Measurements from ENCODE around the gene ZFAND3. TPM values are rescaled to one million over a fixed set of nuclear protein-coding genes. Genes with fewer than 3 reads are reported as not detected.

ZFAND3 gene
- polyA plus RNA-seq, 3 donors from 2014 or later = 3.1 to 10.2 (median 3.9) TPM

DNA sequence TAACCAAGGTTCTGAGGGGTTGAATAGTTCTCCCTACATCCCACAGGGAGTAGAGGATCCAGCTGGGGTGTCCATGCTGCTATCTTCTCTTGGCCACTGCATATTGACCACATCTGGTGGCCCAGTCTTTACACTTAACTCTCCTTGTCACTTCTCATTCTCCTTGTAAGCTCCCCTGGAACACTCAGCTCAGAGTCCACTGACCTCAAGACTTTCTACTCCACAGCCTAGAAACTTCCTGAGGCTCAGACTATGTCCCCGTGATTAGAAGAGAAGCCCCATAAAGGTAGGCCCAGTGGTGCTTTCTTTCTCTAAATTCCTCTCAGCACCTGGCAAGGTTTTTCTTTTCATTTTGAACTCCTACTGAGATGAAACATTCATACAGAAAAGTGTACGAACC, 13.3 kb upstream of the ZFAND3 start:
- Mint-ChIP-seq H3K27me3 (ENCODE audit: low read depth in 3 of 3) (peaks cover 1 to 6% (median 3%) of the 10 kb centered on the region in 3 donors), H3K27ac (no peak overlapping the region), H3K9me3 (no peaks in the 10 kb centered on the region), H3K36me3 (no peaks in the 10 kb centered on the region), H3K4me1 (peaks cover 10 to 11% of the 10 kb centered on the region in 2 donors), H3K4me3 (no peak overlapping the region)
- DNase-seq = no peak

DNA sequence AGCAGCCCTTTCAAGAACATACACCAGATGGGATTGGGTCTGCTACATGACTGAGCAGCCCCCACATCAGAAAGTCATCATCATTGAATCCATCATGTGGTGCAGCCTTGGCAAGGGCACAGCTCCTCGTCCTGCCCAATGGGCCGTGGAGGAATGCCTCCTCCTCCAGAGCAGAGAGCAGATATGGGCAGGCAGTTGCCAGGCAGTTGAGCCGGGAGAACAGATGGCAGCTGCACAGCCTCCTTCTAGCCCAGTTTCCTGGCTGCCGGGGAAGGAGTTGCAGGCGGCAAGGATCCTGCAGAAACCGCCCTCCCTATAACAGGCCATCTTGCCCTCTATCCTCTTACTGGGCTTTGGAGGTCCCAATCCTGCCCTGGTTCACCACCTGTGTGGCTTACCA, 11.9 kb upstream of the ZFAND3 start:
- peaks cover 9 to 11% of the 10 kb centered on the region in 2 donors for H3K4me1 Mint-ChIP-seq

DNA sequence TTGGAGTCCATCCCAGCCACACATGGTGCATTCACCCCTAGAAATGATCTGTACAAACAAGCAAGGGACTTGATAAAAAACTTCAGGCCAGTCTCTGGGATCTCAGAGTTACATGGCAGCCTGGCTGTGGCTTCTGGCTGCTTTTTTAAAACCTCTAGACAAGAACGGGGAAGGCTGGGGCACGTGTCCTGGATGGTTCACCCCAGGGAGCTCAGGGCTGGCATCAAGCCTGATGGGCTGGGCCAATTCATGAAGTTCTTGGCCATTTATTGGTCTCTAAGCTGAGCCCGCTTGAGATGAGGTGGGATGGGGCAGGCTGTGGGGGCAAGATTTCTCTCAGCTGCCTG, 10.4 kb upstream of the ZFAND3 start:
- Mint-ChIP-seq H3K36me3 (no peaks in the 10 kb centered on the region), H3K27ac (no peak overlapping the region), H3K4me1 (peaks cover 0 to 3% of the 10 kb centered on the region in 2 donors), H3K4me3 (no peak overlapping the region), H3K9me3 (no peaks in the 10 kb centered on the region), H3K27me3 (ENCODE audit: low read depth in 3 of 3) (peaks cover 1 to 9% (median 3%) of the 10 kb centered on the region in 3 donors)
- DNase-seq = no peak

More for the DNA sequence above, 11.9 kb upstream of the ZFAND3 start:
- no peak for DNase-seq
- Mint-ChIP-seq H3K9me3 (no peaks in the 10 kb centered on the region), H3K4me3 (no peak overlapping the region), H3K36me3 (no peaks in the 10 kb centered on the region), H3K27me3 (ENCODE audit: low read depth in 3 of 3) (peaks cover 1 to 9% (median 3%) of the 10 kb centered on the region in 3 donors), H3K27ac (no peak overlapping the region)

DNA sequence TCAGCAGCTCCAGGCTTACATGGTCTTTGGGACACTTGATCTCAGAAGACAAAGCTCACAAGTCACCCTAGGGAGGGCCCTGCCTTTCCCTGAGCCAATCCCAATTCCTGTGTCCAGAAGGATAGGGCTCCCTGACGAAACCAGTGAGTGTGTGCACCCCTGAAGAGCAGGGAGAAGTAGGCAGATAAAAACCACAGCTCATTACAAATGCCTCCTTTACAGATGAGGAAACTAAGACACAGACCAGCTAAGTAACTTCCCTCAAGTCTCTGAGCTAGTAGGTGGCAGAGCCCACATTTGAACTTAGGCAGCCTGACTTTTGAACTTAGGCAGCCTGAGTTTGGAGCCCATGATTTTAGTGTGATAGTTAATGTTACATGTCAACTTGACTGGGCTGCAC, 6.7 kb upstream of the ZFAND3 start:
- H3K27me3 Mint-ChIP-seq (ENCODE audit: low read depth in 3 of 3) = peaks cover 0 to 9% (median 0%) of the 10 kb centered on the region in 3 donors
- no peak overlapping the region for H3K4me3 Mint-ChIP-seq
- DNase-seq = no peak
- H3K27ac Mint-ChIP-seq = no peak overlapping the region
- peaks cover 4 to 6% of the 10 kb centered on the region in 2 donors for H3K4me1 Mint-ChIP-seq
- no peaks in the 10 kb centered on the region for H3K9me3 Mint-ChIP-seq
- no peaks in the 10 kb centered on the region for H3K36me3 Mint-ChIP-seq

DNA sequence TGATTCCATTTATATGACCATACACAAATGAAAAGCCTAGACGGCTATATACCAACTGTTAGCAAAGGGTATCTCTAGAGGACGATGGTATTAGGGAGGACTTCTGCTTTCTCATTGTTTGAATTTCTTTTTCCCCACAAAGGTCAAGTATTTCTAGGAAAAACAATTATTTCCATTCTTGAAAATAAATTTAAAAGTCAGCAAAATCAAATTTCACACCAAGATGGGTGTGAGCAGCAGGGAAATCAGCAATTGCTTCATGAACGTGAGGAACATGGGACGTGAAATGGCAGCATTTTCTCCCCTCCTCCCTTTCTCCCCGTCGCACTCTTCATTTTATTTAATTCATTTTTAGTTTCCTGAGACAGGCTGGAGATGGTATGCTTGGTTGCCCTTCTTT, 5.2 kb upstream of the ZFAND3 start:
- Mint-ChIP-seq H3K27me3 (ENCODE audit: low read depth in 3 of 3) (peaks cover 9 to 12% (median 9%) of the 10 kb centered on the region in 3 donors), H3K27ac (no peak overlapping the region), H3K9me3 (no peaks in the 10 kb centered on the region), H3K4me3 (no peak overlapping the region), H3K4me1 (peaks cover 13 to 16% of the 10 kb centered on the region in 2 donors), H3K36me3 (no peaks in the 10 kb centered on the region)
- DNase-seq = no peak

DNA sequence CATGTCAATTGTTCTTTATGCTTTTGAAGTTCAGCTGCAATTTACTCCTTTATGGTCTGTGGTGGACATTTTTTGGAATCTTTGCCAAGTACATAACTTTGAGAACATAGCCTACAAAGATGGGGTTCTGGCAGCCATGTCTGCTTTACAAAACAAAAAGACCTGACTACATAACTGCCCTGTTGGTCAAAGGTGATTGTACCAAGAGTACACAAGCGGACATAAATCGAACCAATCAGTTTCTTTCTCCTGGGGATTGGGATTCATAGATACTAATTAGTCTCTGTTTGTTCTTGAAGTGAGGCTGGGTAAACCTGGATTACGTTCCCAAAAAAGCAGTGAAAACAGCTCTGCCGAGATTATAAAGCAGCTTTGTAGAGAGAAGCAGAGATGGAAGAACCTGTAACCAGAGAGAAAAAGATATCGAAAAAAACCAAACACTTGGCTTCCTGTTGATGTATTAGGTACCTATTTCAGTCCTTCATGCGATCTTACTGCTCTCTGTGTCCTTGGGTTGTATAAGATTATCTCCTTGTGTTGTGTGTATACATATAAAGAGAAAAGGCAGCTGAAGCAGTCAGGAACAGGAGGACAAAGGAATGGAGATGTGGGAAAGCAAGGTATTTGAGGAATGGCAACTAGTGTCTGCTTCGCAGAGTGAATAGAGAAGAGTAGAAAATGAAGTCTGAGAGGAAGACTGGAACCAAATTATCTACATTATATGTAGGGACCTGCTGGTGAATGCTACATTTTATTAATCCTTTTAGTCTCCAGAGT, 2.7 kb upstream of the ZFAND3 start:
- Mint-ChIP-seq H3K4me3 (peak overlapping the region; percentile 19 to 67 (median 50)), H3K36me3 (no peaks in the 10 kb centered on the region), H3K27me3 (ENCODE audit: low read depth in 3 of 3) (peaks cover 9 to 15% (median 10%) of the 10 kb centered on the region in 3 donors), H3K9me3 (no peaks in the 10 kb centered on the region), H3K4me1 (peaks cover 29 to 33% of the 10 kb centered on the region in 2 donors), H3K27ac (peak overlapping the region in 2 of 6 donors; percentile 63 to 78)
- no peak for DNase-seq

DNA sequence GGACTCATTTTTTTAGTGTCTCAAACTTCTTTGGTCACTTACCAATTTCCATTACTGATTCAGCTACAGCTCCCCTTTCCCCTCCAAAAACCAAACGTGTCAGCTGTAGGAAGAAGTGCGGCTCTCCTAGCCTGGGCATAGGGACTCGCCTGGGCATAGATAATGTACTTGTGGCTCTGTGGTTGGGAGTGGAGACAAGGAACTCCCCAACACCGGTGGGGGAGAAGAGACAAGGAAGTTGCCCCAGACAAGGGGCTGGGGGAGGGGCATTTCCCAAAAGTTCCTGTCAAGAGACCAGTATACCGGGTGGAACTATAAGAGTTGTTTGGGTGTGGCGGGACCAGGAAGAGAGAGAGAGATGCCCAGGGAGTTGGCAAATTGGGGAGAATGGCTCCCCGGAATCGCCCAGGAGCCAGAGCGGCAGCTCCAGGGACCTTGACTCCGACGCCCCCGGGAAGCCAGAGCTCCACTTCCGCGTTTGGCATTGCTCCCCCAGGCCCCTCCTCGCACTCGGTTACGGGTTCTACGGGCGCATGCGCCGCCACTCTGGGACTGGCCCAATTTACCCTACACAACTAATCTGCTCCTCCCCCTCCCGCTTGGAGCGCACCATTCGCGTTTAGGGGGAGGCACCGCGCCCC, 871 bp upstream of the ZFAND3 start:
- peak overlapping the region; percentile 94 to 99 (median 98) for H3K4me3 Mint-ChIP-seq
- H3K36me3 Mint-ChIP-seq = no peaks in the 10 kb centered on the region
- H3K4me1 Mint-ChIP-seq = peaks cover 47 to 51% of the 10 kb centered on the region in 2 donors
- H3K9me3 Mint-ChIP-seq = no peaks in the 10 kb centered on the region
- H3K27me3 Mint-ChIP-seq (ENCODE audit: low read depth in 3 of 3) = peaks cover 8 to 15% (median 10%) of the 10 kb centered on the region in 3 donors
- peak; percentile 95 to 96 (median 96) for DNase-seq
- peak overlapping the region; percentile 96 to 99 (median 98) for H3K27ac Mint-ChIP-seq

DNA sequence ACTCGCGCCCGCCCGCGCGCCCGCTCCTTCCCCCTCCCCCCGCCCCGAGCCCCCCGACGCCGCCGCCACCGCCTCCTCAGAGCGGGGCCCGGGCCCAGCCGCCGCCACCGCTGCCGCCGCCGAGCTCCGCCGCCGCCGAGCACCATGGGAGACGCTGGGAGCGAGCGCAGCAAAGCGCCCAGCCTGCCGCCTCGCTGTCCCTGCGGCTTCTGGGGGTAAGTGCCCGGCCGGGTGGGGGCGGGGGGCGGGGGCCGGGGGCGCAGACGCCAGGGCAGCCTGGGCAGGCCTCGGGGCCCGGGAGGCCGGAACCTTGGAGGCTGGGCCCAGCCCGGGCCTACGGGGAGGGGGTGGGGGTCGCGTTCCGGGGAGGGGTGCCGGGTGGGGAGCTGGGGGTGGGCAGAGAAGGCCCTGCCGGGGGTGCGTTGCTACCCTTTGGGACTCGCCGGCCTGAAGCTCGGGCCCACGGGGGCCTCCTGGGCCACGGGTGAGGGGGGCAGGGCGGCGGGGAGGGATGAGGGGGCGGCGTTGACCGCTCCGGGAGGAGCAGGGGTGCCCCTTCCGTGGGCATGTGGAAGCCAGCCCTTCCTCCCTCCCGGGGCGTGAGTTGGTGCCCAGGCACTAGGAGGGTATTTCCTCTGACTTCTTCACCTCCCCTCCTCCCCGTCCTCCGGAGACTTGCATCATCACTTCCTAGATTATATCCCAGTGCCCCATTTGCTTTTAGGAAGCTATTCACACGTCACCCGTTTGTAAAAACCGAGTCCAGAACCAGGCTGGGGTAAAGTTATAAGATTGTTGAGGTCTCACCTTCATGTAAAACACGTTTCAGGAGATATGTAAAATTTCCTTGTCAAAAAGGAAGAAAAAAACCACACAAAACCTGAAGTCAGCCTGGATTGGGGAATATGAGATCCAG, 533 bp downstream of the ZFAND3 start:
- peak overlapping the region; percentile 94 to 99 (median 97) for H3K4me3 Mint-ChIP-seq
- no peaks in the 10 kb centered on the region for H3K36me3 Mint-ChIP-seq
- H3K27me3 Mint-ChIP-seq (ENCODE audit: low read depth in 3 of 3) = peaks cover 8 to 15% (median 10%) of the 10 kb centered on the region in 3 donors
- H3K9me3 Mint-ChIP-seq = no peaks in the 10 kb centered on the region
- peak overlapping the region; percentile 82 to 98 (median 94) for H3K27ac Mint-ChIP-seq
- DNase-seq = peak; percentile 47 to 57 (median 47)
- H3K4me1 Mint-ChIP-seq = peaks cover 59 to 65% of the 10 kb centered on the region in 2 donors

DNA sequence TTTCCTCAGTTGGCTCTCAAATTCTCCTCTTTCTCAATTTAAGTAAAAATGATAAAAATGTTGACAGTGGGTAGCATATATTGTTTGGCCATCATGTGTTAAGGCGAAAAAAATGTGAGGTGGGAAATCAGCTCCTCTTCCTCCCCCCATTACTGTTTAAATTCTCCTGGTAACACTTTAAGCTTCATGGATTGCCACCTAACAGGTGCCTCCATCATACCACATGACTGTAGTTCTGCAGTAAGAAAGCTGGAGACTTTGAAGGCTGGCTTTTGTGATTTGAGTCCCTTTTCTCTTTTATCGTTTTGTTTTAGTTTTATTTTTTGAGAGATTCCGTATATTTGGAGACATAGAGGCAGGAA, 1.2 kb downstream of the ZFAND3 start:
- DNase-seq = peak in 1 of 3 donors; percentile 14
- Mint-ChIP-seq H3K4me3 (peak overlapping the region; percentile 90 to 94 (median 94)), H3K27me3 (ENCODE audit: low read depth in 3 of 3) (peaks cover 8 to 15% (median 10%) of the 10 kb centered on the region in 3 donors), H3K4me1 (peaks cover 64 to 72% of the 10 kb centered on the region in 2 donors), H3K9me3 (no peaks in the 10 kb centered on the region), H3K36me3 (no peaks in the 10 kb centered on the region), H3K27ac (peak overlapping the region; percentile 82 to 98 (median 92))

DNA sequence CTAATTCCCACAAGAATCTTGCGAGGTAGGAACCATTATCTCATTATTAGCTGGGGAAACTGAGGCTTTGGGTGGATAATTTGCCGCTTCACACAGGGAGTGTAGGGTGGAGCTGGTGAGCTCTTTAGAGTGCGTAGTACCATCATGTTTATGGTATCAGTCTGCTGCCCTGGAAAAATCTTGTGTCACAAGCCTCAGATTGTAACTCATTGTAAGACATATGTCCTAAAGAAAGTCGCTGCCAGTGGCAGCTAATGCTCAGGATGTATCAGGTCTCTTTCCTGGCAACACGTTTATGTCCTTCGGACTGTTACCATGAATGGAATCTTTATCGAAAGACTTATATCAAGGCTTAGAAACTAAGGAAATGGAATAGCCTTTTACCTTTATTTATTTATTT, 1.9 kb downstream of the ZFAND3 start:
- H3K27me3 Mint-ChIP-seq (ENCODE audit: low read depth in 3 of 3) = peaks cover 8 to 17% (median 10%) of the 10 kb centered on the region in 3 donors
- peak overlapping the region; percentile 90 to 94 (median 94) for H3K4me3 Mint-ChIP-seq
- no peak for DNase-seq
- H3K27ac Mint-ChIP-seq = peak overlapping the region; percentile 82 to 98 (median 92)
- H3K9me3 Mint-ChIP-seq = no peaks in the 10 kb centered on the region
- H3K36me3 Mint-ChIP-seq = no peaks in the 10 kb centered on the region
- H3K4me1 Mint-ChIP-seq = peaks cover 72 to 79% of the 10 kb centered on the region in 2 donors

DNA sequence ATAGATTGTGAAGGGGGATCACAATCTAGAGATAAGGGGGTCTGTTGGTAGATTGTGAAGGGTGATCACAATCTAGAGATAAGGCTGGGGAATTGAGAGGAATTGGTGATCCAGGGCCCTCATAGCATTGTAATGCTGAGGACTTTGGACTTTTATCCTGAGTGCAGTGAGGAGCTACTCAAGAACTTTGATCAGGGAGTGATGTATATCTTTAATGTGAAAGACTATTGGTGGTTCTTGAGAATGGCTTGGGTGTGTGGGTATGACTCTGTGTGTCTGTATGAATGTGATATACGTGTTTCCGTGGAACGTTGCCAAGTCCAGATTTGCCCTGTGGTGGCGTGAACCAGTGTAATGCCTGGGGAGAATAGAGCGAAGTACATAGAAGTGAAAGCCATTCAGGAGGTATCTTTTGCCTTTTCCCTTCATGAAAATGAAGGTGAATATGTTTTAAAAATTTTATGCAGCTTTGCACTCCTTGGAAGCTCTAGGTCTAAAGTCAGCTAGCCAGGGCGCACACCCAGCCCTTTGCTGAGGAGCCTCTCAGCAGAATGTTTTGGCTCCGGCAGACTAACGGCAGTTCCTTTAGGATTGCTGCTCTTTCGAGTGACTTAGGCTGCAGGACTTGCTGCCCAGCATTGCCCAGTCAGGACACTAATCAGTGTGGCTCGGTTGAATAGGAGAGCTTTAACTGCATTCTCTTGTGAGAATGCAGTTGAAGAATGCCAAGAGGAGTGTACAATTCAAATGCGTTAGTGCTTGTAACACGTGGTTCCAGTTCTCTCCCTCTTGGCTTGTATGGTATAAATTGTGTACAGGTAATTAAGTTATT, 3.5 kb downstream of the ZFAND3 start:
- DNase-seq = peak in 1 of 3 donors; percentile 41
- peak overlapping the region; percentile 4 to 94 (median 22) for H3K4me3 Mint-ChIP-seq
- peak overlapping the region; percentile 43 to 90 (median 70) for H3K27ac Mint-ChIP-seq
- H3K9me3 Mint-ChIP-seq = no peaks in the 10 kb centered on the region
- H3K4me1 Mint-ChIP-seq = peaks cover 82 to 87% of the 10 kb centered on the region in 2 donors
- no peaks in the 10 kb centered on the region for H3K36me3 Mint-ChIP-seq
- H3K27me3 Mint-ChIP-seq (ENCODE audit: low read depth in 3 of 3) = peaks cover 8 to 17% (median 10%) of the 10 kb centered on the region in 3 donors

DNA sequence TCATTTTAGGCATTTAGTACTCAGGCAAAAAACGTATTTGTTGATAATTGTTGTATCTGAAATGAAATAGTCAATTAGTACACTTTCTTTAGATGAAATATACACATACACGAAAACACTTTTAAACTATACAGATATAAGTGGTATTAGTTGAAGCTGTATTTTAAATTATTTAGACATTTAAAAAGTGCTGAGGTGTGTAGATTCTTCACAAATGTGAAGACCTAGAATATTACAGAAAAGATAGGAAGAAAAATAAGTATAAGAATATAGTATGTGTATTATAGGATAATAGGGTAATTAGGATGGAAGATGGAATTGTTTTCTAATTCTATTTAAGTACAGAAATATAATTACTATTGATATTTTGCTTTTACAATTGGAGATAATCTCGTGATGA, 4.6 kb downstream of the ZFAND3 start:
- peaks cover 85 to 90% of the 10 kb centered on the region in 2 donors for H3K4me1 Mint-ChIP-seq
- no peaks in the 10 kb centered on the region for H3K36me3 Mint-ChIP-seq
- H3K4me3 Mint-ChIP-seq = peak overlapping the region in 1 of 5 donors; percentile 3
- H3K9me3 Mint-ChIP-seq = no peaks in the 10 kb centered on the region
- DNase-seq = no peak
- peak overlapping the region in 1 of 6 donors; percentile 4 for H3K27ac Mint-ChIP-seq
- peaks cover under 1 to 9% (median 2%) of the 10 kb centered on the region in 3 donors for H3K27me3 Mint-ChIP-seq (ENCODE audit: low read depth in 3 of 3)

DNA sequence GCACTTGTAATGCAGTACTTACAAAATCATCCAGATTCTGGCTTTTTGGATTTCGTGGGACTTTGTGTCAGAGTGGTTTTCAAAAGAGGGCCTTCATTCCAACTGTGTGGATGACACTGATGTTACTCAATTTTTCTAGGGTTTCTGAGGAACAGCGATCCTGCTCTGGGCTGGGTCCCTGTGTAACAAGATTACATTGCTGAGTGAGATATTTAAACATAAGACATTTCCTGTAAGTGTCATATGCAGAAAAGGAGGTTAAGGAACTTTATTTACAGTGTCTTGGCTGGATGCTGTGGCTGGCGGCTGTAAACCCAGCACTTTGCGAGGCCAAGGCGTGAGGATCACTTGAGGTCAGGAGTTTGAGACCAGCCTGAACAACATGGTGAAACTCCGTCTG, 6.7 kb downstream of the ZFAND3 start:
- H3K27ac Mint-ChIP-seq = peak overlapping the region; percentile 61 to 92 (median 86)
- peaks cover 94 to 99% of the 10 kb centered on the region in 2 donors for H3K4me1 Mint-ChIP-seq
- peak overlapping the region; percentile 35 to 76 (median 49) for H3K4me3 Mint-ChIP-seq

More for the DNA sequence above, 6.7 kb downstream of the ZFAND3 start:
- Mint-ChIP-seq H3K9me3 (no peaks in the 10 kb centered on the region), H3K27me3 (ENCODE audit: low read depth in 3 of 3) (peaks cover 0 to 3% (median 1%) of the 10 kb centered on the region in 3 donors), H3K36me3 (no peaks in the 10 kb centered on the region)
- DNase-seq = peak in 2 of 3 donors; percentile 26 to 32

Measured in immature natural killer cell (primary cell).